ENCODE data around the gene ATP11A.

The ATP11A gene

GRCh38 chr13:112803422-112803821 lies 113.6 kb downstream of the ATP11A start:
- no peak for DNase-seq

GRCh38 chr13:112804374-112804773 lies 114.5 kb downstream of the ATP11A start:
- DNase-seq, result no peak

- DNase-seq, result no peak
These were observed 117.2 kb downstream of the ATP11A start for GRCh38 chr13:112806739-112807652.

GRCh38 chr13:112807653-112808376 lies 118.0 kb downstream of the ATP11A start:
- no peak for DNase-seq

GRCh38 chr13:112808377-112809140 lies 118.7 kb downstream of the ATP11A start:
- no peak for DNase-seq

- no peak for DNase-seq
These were observed 119.8 kb downstream of the ATP11A start for GRCh38 chr13:112809332-112810315.

- no peak for DNase-seq
These were observed 120.8 kb downstream of the ATP11A start for GRCh38 chr13:112810608-112811007.

- no peak for DNase-seq
These were observed 122.6 kb downstream of the ATP11A start for GRCh38 chr13:112812306-112813055.

GRCh38 chr13:112813552-112813951 lies 123.7 kb downstream of the ATP11A start:
- no peak for DNase-seq

- no peak for DNase-seq
These were observed 125.2 kb downstream of the ATP11A start for GRCh38 chr13:112814905-112815585.

GRCh38 chr13:112815871-112816270 lies 126.0 kb downstream of the ATP11A start:
- DNase-seq, result no peak

- DNase-seq, result no peak
These were observed 128.3 kb downstream of the ATP11A start for GRCh38 chr13:112818040-112818697.

- no peak for DNase-seq
These were observed 128.8 kb downstream of the ATP11A start for GRCh38 chr13:112818698-112819045.

GRCh38 chr13:112819111-112819510 lies 129.3 kb downstream of the ATP11A start:
- no peak for DNase-seq

GRCh38 chr13:112819816-112820215 lies 130.0 kb downstream of the ATP11A start:
- DNase-seq, result no peak

GRCh38 chr13:112820318-112820717 lies 130.5 kb downstream of the ATP11A start:
- no peak for DNase-seq

GRCh38 chr13:112821340-112822055 lies 131.7 kb downstream of the ATP11A start:
- no peak for DNase-seq

GRCh38 chr13:112822851-112823250 lies 133.0 kb downstream of the ATP11A start:
- no peak for DNase-seq

GRCh38 chr13:112824429-112824828 lies 134.6 kb downstream of the ATP11A start:
- no peak for DNase-seq

Measured in NCI-H187 (cell line).